Ecto neural progenitor cell (in vitro differentiated cells): ENCODE data around the gene PHOX2B.
A peak's percentile ranks its signal among the peaks of the same experiment; 100 is the strongest.
"Not testable (repeated sequence)": the region's sequence is repeated elsewhere in the genome, so short reads cannot be mapped to it uniquely, and the experiment has no call there.

Experiments
- DNase-seq: peaks from one replicate; pipeline ENCODE4 v3.0.0-alpha.2; 2018; ENCODE audit warnings: low spot score

The PHOX2B gene

DNA sequence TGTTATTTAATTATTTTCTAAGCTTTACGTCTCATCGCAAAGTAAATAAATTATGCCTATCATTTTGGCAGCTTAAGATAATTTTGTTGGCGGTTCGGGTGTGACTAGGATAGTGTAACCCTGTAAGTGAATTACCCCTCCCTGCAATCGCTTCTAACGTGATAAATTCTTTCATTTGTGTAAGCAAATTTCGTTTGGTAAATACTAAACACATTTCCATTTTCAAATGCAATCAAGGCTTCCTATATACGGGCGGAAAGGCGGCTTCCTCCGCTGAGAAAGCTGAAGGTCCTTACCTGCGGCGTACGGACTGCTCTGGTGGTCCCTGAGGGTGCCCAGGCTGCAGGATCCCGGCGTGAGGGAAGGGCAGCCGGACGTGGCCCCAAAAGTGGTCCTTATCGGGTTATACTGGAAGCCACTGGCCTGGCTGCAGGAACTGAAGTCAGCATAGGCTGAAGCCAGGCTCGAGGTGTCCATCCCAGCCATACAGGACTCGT lies 403 bp downstream of the PHOX2B start:
- DNase-seq = peak; percentile 52

DNA sequence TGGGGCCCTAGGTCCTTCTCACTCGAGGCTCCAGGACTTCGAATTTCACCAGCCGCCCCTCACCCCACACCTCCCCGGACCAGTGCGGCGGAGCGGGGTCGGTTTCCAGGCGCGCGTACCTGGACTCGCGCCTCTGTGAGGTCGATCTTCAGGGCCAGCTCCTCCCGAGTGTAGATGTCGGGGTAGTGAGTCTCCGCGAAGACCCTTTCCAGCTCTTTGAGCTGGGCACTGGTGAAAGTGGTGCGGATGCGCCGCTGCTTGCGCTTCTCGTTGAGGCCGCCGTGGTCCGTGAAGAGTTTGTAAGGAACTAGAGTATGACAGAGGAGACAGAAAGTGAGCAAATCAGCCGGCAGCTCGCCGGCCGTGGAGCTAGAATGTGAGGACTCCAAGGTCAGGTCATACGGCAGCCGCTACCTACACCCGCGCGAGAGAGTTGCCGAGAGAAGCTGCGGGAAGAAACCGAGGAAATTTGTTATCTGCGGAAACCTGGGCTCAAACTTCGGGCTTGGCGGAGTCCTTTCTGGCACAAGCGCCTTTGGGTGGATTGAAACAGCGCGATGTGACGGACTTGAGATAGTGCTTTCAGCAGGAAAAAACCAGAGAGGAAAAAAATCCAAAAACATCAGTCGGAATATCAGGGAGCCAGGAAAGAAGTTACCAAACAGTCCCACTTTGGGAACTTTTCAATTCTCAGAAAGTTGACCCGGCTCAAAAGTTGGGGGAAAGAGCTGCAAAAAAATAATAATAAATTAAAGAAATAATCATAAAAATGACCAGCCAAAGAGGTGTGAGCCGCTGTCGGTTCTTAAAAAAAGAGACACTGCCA lies 1.1 kb downstream of the PHOX2B start:
- peak; percentile 52 for DNase-seq

DNA sequence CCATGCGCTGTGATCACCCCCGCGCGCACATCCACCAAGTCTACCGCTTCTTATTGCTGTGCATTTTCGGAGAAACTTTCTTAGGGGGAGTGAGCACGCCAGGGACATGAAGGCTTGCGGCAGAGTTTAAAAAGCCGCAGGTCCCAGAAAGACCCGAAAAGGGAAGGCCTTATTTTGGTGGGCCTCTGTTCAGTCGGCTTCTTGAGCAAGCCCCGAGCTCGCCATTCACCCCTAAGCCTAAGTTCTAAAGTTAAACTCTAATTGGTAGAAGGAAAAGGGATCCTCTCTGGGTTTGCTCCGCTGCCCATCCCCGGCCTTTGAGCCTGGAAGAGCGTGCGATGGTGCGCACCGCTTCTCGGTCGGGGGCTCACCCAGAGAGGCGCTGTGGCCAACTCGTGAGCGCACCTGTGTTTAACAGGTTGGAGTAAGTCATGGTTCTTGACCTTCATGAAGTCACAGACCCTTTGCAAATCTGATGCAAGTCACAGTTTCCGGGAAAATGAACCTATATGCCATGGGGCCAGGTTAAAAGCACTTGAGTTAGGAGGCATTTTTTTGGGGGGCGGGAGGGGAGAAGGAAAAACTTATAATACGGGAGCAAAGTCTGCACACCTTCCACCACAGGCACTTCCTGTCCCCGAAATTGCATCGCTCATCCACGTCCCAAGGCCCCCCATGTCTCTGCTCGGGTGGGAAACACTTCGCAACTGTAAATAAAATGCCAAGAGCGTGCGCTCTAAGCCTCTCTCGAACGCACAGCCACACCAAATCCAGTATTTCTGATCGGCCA lies 1.9 kb downstream of the PHOX2B start:
- DNase-seq = no peak

DNA sequence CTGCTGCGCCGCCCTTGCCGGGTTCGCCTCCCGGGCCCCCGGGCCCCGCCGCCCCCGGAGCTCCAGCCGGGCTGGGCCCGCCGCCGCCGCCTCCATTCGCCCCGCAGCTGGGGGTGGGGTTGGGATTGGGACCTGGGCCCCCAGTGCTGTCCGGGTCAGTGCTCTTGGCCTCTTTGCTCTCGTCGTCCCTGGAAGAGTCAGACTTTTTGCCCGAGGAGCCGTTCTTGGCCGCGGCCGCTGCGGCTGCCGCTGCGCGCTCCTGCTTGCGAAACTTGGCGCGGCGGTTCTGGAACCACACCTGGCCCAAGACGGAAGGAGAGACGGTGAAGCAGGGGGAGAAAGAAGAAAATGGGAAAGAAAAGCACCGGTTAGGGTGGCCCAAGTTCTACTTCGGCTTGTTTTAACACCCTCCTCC lies 2.5 kb downstream of the PHOX2B start:
- DNase-seq = peak; percentile 56

DNA sequence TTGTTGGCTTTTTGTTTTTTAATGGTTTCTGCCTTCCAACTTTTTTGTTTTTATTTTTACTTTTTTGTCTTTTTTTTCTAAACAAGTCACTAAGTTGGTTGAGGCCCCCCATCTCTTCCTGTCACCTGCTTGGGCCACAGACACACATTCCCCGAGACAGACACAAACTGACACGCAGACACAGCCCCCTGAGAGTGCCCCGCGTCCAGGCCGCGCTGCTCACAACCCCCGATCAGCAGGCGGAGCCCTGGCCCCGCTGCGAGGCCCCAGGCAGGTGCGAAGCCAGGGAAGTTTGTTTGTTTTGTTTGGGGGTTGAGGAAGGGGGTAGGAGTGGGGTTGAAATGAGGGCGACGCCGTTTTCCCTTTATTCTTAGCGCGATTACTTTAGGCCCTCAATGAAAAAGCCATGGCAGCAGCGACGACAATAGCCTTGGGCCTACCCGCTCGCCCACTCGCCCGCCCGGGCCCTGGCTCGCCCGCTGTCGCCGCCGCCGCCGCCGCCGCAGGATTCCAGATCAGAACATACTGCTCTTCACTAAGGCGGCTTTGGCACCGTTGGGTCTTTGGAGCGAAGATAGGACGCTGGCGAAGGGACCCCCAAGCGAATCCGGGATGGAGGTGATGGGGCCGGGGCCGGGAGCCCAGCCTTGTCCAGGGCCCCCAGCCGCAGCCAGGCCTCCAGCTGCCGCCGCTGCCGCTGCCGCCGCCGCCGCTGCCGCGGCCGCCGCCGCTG lies 3.1 kb downstream of the PHOX2B start:
- DNase-seq = peak; percentile 52

DNA sequence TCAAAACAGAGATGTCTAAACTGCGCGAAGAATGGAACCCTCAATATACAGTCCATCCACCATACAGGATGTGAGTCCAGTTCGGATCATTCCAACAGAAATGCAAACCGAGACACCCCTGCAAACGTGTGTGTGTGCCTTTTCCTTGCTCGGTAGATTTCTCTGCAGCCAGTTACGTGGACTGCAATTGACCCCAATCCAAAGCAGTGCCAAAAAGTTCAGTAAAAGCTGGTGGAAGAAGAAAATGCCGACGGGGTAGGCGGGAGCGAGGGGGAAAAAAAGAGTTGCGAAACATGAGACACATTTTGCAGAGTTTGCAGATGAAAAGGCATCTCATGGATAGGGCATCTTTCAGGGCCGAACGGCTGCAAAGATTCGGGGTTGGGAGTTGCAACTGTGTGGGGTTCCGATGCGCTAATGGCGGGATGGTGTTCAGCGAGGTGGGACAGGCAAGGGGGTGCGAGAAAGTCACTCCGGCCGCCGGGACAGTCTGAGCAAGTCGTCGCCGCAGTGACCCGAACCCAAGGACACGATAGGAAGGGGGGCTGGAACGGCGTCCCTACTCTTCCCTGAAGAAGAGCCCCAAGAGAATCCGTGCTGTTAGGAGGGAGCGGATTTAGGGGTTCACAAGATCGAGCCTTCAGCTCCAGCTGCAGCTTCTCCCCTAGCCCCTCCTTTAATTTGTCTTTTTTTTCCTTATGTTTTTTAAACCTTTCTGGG lies 3.8 kb downstream of the PHOX2B start:
- no peak for DNase-seq

DNA sequence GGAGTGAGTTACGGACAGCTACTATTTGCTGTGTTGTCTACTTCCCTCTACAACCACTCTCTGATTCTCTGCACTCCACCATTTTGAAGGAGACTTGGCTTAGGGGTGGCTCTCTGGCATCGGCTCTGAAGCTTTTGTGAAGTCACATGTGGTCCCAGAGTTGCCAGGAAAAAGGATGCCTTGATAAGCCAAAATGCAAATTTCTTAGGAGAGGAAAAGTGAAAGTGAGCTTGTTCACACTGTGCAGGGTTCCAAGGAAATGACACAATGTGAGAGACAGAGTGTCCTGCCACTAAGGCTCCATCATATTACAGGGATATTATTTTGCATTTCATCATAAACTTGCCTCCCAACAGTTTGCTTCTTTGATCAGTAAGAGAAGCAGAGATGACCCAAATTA lies 7.2 kb downstream of the PHOX2B start:
- no peak for DNase-seq

DNA sequence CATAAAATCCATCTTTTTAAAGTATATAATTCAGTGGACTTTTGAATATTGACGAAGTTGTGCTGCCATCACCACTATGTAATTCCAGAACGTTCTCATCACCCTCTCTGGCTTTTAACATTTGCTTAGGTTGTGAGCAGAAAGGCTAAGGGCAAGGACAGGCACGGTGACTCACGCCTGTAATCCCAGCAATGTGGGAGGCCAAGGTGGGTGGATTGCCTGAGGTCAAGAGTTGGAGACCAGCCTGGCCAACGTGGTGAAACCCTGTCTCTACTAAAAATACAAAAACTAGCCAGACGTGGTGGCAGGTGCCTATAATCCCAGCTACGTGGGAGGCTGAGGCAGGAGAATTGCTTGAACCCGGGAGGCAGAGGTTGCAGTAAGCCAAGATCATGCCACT lies 11.0 kb downstream of the PHOX2B start:
- not testable (repeated sequence) for DNase-seq

DNA sequence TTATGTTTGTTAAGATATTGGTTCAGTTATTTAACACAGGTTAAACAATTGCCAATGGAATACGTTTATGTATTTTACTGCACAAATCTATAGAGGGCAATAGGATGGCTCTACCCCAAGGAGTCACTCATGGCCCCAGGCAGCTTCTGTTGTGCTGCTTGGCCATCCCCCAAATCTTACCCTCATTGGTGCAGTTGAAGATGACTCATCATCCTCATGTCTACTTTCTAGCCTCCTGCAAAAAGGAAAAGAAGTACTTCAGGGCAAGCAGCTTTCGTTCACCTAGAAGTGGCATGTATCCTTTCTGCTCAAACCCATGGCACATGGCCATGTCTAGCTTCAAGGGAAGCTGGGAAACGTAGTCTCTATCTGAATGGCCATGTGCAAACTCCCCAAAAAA lies 14.2 kb downstream of the PHOX2B start:
- no peak for DNase-seq

DNA sequence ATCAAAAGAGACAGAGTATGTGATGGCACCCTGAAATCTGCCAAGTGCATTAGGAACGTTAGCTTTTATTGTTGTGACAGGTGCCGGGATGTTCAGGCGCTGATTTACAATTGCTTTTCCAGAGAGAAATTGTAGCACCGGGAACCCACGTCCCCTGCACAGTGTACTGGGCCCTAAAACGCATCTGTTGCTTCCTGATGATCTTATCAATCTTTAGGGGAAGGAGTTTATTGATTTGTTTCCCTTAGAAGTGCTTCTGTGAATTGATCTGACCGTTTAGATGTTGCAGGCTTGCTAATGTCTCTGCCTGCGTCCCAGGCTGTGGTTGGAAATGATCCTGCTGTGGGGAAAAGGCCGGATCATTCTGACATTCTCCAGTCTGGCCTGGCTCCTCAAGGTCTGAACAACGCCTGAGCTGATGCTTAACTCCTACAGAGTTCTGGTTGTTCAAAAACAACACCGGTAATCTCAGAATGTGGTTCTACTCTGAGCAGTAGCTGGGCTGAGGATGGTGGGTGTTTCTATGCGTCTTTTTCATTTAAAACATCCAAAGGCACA lies 16.9 kb downstream of the PHOX2B start:
- DNase-seq = no peak

DNA sequence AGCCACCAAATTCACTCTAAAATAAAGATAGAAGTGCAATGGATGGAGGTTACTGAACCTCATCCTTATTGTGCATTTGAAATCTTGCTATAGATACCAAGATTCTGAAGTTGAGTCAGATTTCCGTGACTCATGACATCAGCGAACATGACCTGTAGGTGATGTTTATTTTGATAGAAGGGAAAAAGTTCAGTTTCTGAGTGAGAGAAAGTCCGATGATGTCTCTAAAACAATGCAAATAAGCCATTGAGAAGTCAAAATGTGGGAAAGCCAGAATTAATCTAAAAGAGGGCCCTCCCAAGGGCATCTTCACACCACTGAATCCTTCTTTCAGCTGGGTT lies 20.0 kb downstream of the PHOX2B start:
- no peak for DNase-seq

DNA sequence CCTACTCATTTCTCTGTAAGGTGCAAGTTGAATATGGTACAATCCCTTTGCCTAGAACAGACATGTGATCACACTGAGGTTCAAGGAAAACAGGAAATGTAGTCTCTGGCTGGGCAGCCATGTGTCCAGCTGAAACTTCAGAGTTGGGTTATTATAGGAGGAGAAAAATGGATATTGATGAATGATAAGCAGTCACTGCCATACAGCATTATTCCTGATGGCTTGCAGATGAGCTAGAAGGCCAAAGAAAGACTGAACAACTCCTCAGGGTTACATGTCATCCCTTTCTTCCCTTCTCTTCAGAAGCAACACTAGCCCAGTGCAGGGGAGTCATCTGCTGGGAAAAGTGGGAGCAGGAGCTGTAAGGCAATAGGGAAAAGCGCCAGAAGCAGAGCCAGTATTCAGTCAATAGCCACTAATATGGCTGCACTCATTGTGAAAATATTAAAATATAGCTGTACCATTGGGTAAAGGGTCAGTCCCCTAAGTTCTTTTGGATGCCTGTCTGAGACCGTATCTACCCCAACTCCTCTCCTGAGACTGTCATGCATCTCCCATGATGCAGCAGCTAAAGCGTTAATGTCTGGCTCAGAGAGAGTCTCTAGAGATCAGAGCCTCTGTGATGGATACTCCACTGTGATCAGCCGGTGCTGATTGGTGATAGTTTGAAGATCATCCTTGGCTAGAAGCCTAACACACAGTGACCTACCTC lies 20.5 kb downstream of the PHOX2B start:
- no peak for DNase-seq

DNA sequence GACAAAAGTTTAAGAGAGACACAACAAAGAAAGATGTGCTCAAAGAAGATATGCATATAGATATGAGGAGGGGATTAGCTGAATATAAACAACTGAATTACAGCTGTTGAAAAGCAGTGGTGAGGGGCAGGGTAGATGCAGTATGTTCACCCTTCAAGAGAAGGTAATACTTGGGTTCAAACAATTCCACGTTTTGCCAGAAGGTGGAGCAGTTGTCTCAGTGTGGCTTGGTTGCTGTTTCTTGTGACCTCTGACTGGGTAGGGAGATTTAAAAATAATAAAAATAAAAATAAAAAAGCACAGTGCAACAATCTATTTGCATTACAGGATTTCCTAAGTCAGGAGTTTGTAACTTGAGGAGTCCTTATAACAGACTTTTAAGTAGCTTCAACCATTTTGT lies 23.3 kb downstream of the PHOX2B start:
- DNase-seq = no peak

DNA sequence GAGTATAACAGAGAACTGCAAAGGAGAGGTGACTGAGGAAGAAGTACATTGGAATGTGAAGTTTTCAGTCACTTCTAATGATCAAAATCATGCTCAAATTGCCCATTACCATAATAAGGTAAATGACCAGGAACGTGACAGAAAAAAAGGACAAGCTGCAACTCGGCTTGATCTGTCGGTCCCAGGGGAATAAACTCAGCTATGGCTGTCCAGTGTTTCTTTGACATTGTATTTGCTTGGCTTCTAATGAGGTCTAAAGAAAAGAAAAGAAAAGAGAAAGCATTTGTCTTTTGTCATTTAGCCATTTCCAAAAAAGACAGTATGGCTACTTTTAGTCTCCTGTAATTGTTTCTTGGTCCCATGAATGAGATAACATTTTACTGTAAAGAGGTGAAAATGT lies 25.2 kb downstream of the PHOX2B start:
- no peak for DNase-seq

DNA sequence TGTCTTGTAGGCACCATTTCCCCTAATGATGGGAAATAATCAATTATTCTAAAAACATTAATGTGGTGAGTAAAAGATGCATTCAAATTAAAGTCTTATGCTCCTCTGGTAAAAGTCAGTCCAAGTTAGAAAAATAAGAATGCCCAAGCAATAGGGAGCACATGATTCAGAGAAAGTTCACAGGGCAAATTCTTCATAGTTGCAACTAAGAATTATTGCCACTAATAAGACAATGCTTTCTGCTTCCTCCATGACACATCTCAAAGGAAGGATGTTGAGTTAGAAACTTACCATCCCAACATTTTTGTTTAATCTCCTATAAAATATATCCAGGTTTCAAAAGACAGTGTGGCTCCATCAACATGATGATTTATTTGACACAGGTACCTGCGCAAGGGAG lies 26.3 kb downstream of the PHOX2B start:
- no peak for DNase-seq

DNA sequence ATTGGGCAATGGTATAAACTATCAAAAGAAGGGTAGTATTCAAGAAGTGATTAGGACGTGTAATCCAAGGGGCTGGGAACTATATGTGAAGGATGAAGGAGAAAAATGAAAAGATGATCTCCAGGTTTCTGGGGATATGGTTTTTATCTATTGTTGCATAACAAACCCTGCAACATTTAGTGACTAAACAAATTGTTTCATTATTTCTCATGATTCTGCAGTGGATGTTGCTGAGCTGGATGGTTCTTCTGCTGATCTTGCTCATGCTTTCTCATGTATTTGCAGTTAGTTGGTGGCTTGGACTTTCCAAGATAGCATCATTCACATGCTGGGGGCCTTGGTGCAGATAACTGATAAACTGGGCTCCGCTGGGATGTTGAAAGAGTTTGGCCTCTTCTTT lies 29.1 kb downstream of the PHOX2B start:
- DNase-seq = no peak

DNA sequence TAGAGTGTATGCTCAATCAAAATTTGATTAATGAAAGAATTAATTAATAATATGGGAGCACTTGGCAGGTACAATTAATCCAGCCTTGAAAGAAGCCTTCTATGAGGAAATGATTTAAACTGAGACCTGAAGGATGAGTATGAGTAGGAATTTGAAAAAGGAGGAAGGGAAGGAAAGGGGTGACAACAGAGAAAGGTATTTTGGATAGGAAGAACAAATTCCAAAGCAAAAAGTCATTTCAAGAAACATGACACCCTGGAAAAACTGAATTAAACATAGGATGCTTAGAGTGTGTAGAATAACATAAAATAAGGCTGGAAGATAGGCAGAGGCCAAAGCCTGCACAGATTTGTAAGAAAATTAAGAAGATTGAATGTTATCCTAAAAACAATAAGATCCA lies 29.6 kb downstream of the PHOX2B start:
- DNase-seq = no peak

DNA sequence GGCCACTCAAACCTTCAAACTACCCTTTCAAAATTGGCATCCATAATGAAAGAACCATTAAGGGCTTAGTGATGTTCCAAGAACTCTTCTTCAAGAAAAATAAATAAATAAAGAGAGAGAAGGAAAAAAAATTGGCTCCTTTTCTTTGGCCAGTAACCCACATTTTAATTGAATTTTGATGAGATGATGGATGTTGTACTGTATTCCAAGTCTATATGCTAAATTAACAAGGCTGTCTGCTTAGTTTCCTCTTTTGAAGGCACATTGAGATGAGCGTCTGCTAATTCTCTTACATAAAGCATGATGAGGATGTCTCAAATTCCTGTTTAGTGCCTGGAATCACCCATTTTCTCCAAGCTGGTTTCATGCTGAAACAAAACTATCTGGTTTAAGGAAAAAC lies 33.4 kb downstream of the PHOX2B start:
- DNase-seq = no peak

DNA sequence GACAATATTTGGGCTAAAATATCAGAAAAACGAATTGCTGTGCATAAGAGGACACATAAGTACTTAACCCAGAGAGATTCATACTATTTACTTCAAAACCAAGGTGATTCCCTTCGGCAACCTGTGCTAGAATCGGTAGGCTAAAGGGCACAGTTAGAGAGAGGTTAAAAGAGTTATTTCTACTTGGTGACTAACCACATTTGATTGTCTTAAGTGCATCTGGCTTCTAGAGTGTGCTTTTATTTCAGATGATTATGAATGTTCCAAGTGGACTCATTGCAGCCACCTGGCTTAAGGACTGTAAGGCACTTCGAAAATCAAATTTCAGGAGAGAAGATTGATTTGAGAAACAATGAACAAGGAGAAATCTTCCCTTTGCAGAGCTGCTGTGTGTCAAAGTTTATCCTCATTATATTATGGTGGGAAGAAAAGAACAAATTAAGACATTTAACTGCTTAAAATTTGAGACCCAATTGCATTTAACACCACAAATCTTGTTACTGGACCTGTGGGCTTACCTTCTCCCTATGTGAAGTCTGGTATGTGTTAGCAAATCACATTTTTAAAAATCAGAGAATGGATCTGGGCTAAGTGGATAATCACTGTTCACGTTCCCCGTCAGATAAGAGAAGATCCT lies 34.0 kb downstream of the PHOX2B start:
- DNase-seq = no peak

DNA sequence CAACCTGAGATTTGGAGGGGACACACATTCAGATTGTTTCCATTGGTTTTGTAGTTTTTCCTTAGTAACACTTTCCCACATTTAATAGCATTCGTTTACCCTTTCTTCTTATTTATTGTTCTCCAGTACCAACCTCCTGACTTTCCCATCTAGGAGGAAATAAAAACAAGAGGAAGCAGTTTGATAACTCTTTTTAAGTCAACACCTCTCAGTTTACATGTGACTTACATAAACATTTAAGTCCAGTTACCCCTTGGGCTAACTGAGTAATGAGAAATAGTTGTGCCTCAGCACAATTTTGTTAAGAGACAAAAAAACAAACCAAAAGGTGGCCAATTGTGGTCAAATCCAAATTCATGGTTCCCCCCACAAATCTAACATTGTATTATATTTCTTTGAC lies 34.8 kb downstream of the PHOX2B start:
- DNase-seq = no peak

DNA sequence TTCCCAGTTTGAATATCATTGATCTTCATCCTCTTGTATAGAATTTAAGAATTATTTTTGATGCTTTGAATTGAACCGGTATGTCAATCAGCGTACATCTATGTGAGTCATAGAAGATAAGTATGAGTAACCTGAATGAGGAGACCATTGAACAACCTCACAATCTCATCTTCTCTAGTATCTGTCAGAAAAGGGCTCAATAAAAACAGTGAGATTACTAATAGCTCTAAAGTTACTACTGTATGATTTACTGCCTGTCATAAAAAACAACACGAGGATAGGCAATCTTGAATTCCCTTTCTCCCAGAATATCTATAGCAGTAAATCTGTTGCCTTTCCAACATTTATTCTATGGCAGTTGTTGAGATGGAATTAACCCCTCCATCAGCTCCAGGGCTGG lies 36.1 kb downstream of the PHOX2B start:
- DNase-seq = no peak
